GM20431 (cell line): ENCODE measurements around the gene PLSCR5.

Experiments
- in situ Hi-C: fragments of 300-500 bp; cut with MseI, MboI; formaldehyde crosslinking; loops from one replicate; pipeline ENCODE4 v1.15.0; 2020; ENCODE audit warnings: low sequenced_read_pairs; ENCODE audit not compliant: unreplicated experiment

The PLSCR5 gene

GRCh38 chr3:146589899-146590508 is 15.1 kb downstream of the PLSCR5 start:
- in situ Hi-C loops, result no loop called here

GRCh38 chr3:146585156-146585555 is 20.0 kb downstream of the PLSCR5 start:
- in situ Hi-C loops, result no loop called here

- in situ Hi-C loops, result no loop called here
These were observed 23.1 kb downstream of the PLSCR5 start for GRCh38 chr3:146581951-146582467.

GRCh38 chr3:146581080-146581601 is 24.0 kb downstream of the PLSCR5 start:
- in situ Hi-C loops, result no loop called here

GRCh38 chr3:146577662-146578061 is 27.5 kb downstream of the PLSCR5 start:
- in situ Hi-C loops, result no loop called here

- in situ Hi-C loops, result no loop called here
These were observed 29.5 kb downstream of the PLSCR5 start for GRCh38 chr3:146575636-146576035.

GRCh38 chr3:146574173-146574572 is 31.0 kb downstream of the PLSCR5 start:
- in situ Hi-C loops, result loop anchor here (25.0 kb wide), 1 partner anchor 362 kb away; no protein-coding TSS in a partner anchor

- in situ Hi-C loops, result loop anchor here (25.0 kb wide), 1 partner anchor 357 kb away; no protein-coding TSS in a partner anchor
These were observed 35.8 kb downstream of the PLSCR5 start for GRCh38 chr3:146569314-146569713.

GRCh38 chr3:146566138-146566537 is 39.0 kb downstream of the PLSCR5 start:
- in situ Hi-C loops, result loop anchor here (25.0 kb wide), 1 partner anchor 354 kb away; no protein-coding TSS in a partner anchor

- in situ Hi-C loops, result loop anchor here (25.0 kb wide), 1 partner anchor 350 kb away; no protein-coding TSS in a partner anchor
These were observed 43.3 kb downstream of the PLSCR5 start for GRCh38 chr3:146561879-146562278.

GRCh38 chr3:146561463-146561862 is 43.7 kb downstream of the PLSCR5 start:
- in situ Hi-C loops, result loop anchor here (25.0 kb wide), 1 partner anchor 349 kb away; no protein-coding TSS in a partner anchor

- in situ Hi-C loops, result loop anchor here (25.0 kb wide), 1 partner anchor 348 kb away; no protein-coding TSS in a partner anchor
These were observed 44.5 kb downstream of the PLSCR5 start for GRCh38 chr3:146560678-146561077.

GRCh38 chr3:146559388-146559787 is 45.8 kb downstream of the PLSCR5 start:
- in situ Hi-C loops, result loop anchor here (25.0 kb wide), 1 partner anchor 347 kb away; no protein-coding TSS in a partner anchor

- in situ Hi-C loops, result loop anchor here (25.0 kb wide), 1 partner anchor 346 kb away; no protein-coding TSS in a partner anchor
These were observed 46.4 kb downstream of the PLSCR5 start for GRCh38 chr3:146558781-146559180.

GRCh38 chr3:146557745-146558144 is 47.4 kb downstream of the PLSCR5 start:
- in situ Hi-C loops, result loop anchor here (25.0 kb wide), 1 partner anchor 345 kb away; no protein-coding TSS in a partner anchor

- in situ Hi-C loops, result loop anchor here (25.0 kb wide), 1 partner anchor 343 kb away; no protein-coding TSS in a partner anchor
These were observed 49.8 kb downstream of the PLSCR5 start for GRCh38 chr3:146555311-146555710.

GRCh38 chr3:146554151-146554760 is 50.9 kb downstream of the PLSCR5 start:
- in situ Hi-C loops, result loop anchor here (25.0 kb wide), 1 partner anchor 342 kb away; no protein-coding TSS in a partner anchor

- in situ Hi-C loops, result loop anchor here (25.0 kb wide), 1 partner anchor 339 kb away; no protein-coding TSS in a partner anchor
These were observed 54.2 kb downstream of the PLSCR5 start for GRCh38 chr3:146550743-146551510.

GRCh38 chr3:146550070-146550615 is 55.0 kb downstream of the PLSCR5 start:
- in situ Hi-C loops, result loop anchor here (25.0 kb wide), 1 partner anchor 338 kb away; no protein-coding TSS in a partner anchor
